NCI-H69 (cell line): ENCODE data around the gene CDC42EP5.
A peak's percentile ranks its signal among the peaks of the same experiment; 100 is the strongest.
"Not testable (repeated sequence)": the region's sequence is repeated elsewhere in the genome, so short reads cannot be mapped to it uniquely, and the experiment has no call there.

Experiments
- DNase-seq: peaks from one replicate; lab custom pipeline; 2025; lab: John Stamatoyannopoulos, UW

CDC42EP5 gene

DNA sequence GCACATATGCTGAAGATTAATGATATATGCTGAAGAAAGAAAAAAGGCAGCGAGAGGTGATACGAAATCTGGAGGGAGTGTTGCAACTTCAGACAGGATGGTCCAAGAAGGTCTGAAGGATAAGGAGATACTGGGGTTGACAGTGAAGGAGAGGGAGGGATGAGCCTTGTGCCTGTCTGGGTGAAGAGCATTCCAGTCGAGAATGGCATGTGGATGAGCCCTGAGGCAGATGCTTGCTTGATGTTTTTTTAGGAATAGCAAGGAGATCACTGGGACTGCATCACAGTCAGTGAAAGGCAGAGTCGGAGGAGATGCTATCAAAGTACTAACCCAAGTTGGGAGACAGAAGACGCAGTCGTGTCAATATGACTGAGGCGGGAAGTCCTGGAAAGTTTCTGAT lies 16.2 kb upstream of the CDC42EP5 start:
- DNase-seq = no peak

DNA sequence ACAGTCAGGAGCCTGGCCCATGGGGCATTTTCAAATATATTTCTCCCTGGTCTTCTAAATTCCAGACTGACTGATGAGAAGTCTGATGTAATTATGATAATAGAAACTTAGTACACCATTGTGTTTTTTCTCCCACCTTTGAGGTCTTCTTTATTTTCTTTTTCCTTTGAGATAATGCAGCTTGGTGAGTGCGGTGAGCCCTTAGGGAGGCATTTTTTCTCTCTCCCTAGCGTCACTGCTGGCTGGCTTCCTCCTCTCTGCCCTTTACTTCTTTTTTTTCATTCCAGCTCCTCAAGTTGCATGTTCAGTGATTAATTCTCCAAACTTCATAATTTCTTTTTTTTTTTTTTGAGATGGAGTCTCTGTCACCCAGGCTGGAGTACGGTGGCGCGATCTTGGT lies 12.8 kb upstream of the CDC42EP5 start:
- no peak for DNase-seq

DNA sequence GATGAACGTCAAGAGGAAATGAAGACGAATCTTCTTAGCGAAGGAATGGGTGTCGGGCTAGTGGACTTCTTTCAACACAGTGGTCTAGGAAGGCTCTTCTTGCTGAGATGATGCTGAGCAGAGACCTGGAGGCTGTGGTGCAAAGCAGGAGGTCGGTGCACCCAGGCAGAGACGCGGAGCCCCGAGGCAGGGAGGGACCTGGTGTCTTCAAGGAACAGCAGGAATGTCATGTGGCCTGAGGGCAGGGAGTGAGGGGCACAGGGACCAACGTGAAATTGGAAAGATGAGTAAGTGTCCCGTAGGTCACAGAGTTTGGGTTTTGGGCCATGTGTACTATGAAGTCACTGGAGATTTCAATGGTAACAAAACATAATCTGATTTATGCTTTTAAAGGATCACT lies 11.4 kb upstream of the CDC42EP5 start:
- DNase-seq = no peak

DNA sequence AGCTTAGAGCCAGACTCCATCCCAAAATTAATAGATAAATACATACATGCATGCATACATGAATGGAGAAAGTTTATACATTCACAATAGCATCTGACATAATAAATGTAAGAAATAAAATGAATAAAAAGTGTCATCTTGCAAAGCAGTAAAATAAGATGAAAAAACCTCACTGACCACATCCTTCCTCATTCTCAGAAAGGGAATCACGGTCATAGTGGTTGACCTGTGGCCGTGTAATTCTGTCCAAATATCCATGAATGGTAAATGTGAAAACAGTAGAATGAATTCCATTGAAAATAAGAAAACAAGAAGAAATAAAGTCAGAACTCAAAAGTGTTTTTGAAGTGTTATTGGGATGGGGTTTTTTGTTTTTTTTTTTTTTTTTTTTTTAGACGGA lies 9.8 kb upstream of the CDC42EP5 start:
- no peak for DNase-seq

DNA sequence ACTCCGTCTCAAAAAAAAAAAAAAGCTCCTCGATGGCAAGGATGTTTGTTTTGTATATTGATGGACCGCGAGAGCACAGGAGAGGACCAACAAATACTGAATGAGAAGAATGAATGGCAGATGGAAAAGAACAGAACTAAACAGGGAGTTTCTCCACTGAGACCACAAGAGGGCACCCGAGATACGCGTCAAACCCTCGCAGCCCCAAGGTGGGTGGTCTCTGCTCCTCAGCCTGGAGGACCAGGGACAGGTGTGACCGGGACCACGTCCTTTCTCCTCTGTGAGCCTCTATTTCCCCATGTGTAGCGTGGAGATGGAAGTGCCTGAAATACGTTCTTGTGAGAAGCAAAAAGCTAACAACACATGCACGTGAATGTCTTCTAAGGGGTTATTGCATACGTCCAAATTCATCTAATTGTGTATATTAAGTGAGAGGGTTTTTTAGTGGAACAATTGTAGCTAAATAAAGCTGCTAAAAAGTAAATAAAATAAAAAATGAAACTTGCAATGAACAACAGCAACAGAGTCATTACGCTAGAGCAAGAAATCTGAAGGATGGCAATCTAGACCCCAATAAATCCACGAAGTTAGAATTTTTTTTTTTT lies 8.3 kb upstream of the CDC42EP5 start:
- peak; percentile 70 for DNase-seq

DNA sequence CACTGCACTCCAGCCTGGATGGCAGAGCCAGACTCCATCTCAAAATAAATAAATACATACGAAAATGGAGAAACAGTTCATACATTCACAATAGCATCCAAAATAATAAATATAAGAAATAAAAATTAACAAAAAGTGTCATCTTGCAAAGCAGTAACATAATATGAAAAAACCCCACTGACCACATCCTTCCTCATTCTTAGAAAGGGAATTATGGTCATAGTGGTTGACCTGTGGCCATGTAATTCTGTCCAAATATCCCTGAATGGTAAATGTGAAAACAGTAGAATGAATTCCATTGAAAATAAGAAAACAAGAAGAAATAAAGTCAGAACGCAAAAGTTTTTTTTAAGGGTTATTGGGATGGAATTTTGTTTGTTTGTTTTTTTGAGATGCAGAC lies 7.0 kb upstream of the CDC42EP5 start:
- DNase-seq = no peak

DNA sequence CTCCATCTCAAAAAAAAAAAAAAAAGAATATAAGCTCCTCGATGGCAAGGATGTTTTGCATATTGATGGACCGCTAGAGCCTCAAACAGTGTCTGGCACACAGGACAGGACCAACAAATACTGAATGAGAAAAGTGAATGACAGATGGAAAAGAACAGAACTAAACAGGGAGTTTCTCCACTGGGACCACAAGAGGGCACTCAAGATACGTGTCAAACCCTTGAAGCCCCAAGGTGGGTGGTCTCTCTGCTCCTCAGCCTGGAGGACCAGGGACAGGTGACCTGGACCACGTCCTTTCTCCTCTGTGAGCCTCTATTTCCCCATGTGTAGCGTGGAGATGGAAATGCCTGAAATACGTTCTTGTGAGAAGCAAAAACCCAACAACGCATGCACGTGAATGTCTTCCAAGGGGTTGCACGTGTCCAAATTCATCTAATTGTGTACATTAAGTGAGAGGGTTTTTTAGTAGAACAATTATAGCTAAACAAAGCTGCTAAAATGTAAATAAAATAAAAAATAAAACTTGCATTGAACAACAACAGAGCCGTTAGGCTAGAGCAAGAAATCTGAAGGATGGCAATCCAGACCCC lies 5.7 kb upstream of the CDC42EP5 start:
- DNase-seq = peak; percentile 65

DNA sequence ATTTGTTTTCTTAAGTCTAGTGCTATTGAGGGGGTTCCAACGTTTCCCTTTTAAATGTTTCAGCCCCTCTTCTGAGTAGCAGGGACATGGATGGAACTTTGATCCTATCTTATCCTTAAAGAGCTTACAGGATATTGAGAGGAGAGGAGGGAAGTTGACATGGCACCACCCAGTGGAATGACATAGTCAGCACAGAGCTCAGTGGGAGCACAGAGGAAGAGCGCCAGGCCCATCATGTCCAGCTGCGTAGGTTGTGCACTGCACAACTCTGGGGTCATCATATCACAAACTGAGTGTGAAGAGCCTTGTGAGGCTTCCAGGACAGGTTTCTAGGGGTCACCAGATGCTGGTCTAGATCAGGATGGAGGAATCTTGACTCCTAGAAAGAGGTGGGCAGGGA lies 4.6 kb upstream of the CDC42EP5 start:
- DNase-seq = no peak

DNA sequence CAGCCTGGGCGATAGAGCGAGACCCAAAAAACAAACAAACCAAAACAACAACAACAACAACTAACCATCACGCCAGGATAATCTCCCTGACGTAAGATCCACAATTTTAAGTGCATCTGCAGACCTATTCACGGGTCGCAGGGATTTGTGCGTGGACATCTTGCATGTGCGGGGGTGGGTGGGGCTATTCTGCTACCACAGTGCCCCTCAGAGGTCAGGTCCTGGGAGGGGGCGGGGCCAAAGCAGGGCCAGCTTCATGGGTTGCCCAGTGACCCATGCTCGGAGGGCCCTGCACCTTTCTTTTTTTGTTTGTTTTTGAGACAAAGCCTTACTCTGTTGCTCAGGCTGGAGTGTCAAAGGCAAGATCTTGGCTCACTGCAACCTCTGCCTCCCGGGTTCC lies 2.6 kb upstream of the CDC42EP5 start:
- DNase-seq = no peak

DNA sequence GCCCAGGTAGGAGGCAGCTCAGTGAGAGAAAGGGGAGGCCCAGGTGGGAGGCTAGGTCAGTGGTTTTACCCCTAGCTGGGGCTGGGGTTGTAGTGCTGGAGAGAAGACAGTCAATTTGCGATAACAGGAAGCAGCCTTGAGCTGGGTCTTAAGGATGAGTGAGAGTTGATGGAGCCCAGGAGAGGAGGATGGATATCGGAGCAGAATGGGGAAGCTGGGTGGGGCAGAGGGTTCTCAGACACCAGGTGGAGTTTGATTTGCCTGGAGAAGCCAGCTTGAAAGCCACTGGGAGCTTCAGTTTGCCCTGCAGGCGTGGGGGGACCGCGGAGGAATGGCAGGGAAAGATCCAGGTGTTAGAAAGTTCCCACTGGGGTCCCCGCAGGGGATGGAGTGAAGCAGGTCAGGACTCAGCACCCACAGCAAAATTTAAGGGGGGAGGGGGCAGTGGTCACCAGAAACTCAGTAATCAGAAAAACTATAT lies 836 bp upstream of the CDC42EP5 start:
- no peak for DNase-seq

DNA sequence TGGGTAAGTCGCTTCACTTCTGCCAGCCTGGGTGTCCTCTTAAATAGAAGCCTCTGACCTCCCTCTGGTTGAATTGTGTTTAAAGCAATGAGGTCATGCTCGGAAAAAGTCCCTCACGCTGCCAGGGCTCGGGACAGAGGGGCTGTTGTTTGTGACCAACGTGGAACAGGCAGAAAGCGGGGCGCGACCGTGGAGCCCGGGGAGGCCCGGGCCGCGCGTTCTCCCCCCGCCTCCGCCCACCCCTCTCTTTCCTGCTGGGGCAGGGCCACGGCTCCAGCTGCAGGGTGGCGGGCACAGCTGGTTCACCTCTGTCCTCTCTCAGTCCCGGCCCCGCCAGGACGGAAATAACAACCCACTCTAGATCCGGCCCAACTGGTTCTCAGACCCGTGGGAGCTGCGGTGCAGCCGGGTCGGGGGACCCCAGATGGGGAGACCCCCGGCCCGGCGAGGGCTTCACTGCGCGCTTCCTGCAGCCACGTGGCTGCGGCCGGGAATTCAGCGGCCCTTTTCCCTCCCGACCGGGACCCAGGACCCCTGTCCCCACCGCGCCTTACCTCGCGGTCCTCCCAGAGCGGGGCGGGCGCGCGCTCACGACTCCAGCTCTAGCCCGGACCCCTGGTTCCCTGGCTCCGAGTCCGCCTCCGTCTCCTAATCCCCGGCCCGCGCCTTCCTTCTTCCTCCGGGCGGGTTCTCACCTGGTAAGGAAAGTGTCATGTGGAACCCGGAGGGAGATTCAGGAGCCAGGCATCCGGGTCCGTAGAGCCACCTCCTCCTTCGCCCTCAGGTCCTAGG lies 1.9 kb downstream of the CDC42EP5 start:
- peak; percentile 29 for DNase-seq

DNA sequence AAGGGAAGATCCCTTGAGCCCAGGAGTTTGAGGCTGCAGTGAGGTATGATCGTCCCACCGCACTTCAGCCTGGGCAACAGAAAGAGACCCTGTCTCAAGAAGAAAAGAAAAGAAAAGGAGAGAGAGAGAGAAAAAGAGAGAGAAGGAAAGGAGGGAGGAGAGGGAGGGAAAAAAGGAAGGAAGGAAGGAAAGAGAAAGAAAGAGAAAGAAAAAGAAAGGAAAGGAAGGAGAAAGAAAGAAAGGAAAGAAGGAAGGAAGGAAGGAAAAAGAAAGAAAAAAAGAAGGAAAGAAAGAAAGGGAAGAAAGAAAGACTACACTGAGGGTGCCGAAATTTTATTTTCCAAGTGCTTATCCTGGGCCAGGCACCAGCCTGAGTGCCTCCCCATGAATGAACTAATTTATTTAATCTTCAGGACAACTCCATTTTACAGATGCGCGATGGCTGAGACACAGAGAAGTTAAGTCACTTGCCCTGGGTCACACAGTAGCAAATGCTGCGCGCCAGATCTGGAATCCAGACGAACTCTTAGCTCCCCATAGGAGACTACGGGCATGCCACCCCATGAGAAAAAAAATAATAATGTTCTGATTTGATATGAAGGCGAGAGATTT lies 2.7 kb downstream of the CDC42EP5 start:
- DNase-seq = no peak

DNA sequence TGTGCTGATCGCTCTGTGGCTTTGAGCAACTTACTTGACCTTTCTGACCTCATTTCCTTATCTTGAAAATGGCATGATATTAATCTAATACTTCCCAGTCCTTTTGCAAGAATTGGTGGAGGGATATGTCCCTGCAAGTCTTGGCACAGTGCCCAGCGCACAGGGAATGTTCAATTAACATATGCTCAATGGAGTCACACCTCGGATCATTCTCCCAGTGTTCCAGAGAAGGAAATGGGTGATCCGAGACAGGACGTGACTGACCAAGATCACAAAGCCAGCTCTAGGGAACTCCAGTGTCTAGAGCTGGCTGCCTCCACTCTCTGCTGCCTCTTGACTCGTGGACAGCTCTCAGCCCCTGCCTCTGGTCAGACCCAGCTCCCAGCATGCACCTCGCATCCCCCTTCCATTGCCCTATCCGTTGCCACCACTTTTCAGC lies 3.6 kb downstream of the CDC42EP5 start:
- peak; percentile 57 for DNase-seq

DNA sequence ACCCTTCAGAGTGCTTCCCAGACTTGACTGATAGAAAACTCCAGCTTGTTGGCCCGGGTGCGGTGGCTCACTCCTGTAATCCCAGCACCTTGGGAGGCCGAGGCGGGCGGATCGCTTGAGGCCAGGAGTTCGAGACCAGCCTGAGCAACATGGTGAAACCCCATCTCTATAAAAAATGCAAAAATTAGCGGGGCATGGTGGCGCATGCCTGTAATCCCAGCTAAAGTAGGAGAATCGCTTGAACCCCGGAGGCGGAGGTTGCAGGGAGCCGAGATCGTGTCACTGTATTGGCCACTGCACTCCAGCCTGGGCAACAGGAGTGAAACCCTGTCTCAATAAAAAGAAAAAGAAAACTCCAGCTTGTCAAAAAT lies 7.0 kb downstream of the CDC42EP5 start:
- DNase-seq = not testable (repeated sequence)

DNA sequence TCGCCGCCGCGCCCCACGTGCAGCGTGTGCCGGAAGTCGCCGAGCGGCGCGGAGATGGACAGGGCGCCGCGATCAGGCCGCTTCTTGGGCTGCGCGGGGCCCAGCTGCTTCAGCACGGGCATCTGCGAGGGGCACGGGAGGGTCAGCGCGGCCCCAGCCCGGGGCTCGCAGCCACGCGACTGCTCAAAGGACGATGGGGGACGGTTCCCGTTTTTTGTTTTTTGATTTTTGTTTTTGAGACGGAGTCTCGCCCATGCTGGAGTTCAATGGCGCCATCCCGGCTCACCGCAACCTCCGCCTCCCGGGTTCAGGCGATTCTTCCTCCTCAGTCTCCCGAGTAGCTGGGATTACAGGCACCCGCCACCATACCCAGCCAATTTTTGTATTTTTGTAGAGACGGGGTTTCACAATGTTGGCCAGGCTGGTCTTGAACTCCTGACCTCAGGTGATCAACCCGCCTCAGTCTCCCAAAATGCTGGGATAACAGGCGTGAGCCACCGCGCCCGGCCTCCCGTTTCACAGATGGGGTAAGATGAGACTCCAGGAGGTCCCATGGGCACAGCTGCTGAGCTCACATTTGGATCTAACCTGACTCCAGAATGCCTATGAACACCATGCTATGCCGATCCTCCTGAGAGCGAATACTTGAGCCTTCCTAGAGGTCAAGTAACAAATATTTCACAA lies 7.5 kb downstream of the CDC42EP5 start:
- no peak for DNase-seq

DNA sequence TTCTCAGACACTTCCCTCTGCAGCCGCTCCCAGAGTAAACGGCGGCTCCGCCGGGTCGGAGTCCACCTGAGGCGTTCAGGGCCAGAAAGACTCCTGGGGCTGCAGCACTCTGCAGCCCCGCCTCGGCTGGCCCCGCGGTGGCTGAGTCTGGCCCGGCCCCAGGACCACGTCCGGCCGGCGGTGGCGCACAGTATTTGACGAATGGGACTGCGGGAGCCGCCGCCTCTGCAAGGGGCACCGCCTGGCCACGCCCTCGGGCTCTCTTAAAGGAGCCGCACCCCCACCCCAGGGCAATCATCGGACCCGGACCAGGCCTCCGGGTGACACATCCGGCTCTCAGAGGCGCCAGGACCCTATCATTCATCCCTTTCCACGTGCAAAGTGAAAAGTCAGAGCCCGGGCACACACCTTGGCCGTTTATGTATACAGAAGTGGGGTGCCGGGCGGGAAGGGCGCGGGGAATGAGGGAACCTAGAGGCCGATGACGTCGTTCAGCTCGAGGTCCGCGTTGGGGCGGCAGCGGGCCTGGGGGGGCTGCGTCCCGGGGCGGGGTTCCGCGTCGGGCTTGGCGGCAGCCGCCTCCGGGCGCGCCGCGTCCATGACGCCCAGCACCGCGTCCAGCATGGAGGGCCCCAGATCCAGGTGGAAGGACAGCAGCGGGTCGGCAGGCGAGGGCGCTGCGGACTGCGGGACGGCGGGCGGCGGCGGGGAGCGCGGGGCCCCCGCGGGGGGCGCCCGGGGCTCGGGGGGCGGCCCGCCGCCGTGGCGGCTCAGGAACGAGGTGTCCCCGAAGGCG lies 8.3 kb downstream of the CDC42EP5 start:
- peak; percentile 92 for DNase-seq

DNA sequence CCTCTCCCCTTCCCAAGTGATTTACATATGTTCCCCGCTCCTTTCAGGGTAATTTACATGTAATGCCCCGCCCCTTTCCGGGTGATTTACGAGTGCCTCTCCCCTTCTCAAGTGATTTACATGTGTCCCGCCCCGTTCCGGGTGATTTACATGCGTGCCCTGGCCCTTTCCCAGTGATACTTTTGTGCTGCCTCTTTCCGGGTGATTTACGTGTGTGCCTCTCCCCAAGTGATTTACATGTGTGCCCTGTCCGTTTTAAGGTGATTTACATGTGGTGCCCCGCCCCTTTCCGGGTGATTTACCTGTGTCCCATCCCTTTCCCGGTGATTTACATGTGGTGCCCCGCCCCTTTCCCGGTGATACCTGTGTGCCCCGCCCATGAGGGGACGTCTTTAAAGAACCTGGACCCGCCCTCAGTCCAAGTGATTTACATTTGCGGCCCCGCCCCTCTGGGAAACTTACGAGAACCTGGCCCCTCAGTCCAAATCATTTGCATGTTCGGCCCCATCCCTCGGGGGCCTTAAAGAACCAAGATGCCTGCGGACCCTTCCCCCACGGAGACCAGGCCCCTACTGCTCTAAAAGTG lies 9.0 kb downstream of the CDC42EP5 start:
- peak; percentile 94 for DNase-seq

DNA sequence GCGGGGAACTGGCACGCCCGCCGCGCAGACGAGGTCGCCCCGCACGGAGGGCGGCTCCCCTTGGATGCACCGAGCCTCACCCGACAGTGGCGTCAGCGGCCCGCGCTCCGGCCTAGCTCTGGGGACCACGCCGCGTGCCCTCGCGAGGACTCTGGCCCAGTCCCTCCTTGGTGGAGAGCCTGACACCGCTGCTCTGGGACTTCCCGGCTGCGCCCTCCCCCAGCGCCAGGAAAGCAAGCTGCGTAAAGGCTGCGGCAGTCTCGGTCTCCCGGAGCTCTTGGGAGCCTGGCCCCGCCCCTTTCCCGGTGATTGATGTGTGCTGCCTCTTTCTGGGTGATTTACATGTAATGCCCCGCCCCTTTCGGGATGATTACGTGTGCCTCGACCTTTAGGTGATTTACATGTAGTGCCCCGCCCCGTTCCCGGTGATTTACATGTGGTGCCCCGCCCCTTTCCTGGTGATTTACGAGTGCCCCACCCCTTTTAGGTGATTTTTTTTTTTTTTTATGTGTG lies 9.5 kb downstream of the CDC42EP5 start, which contains the start of gene LENG9:
TSS of gene LENG9 (minus strand) at position 248 of the 513 bp plus-strand sequence. CDS start 252 bp downstream, outside the sequence.
- peak; percentile 96 for DNase-seq

DNA sequence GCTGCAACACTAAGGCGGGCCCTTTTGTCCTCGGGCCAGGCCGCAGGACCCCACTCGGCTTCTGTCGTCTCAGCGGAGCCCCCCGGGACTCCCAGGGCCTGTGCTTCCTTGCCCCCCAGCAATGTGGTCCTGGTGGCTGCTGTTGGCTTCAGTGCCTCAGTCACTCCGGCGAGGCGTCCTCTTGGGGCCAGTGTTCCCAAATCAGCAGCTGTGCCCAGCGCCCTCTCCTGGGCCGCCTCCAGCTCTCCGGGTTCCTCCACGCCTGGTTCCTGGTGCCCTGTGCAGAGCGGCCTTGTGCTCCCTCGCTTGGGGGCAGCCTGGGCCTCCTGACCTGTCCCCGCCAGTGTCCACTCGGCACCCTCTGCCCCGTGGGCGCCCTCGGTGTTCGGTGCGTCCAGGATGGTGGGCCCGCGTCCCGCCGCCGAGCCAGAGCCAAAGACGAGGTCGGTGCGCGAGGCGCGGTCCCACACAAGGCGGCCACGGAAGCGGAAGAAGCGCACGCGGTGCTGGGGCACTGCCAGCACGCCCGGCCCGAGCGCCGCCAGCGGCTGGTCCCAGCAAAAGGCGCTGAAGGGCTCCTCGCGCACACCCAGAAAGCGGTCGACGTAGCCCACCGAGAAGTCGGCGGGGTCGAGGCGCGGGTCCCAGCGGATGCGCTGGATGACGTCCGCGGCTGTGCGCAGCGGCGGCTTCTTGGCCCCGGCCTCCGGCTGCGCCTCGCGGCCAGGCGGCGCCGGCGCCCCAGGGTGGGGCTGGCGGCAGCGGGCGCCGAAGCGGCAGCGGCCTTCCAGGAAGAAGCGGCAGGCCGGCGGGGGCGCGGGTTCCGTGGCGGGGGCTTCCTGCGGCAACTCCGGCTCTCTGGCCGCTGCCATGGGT lies 10.2 kb downstream of the CDC42EP5 start:
- peak; percentile 77 for DNase-seq
